ENCODE results near the gene PIEZO2. TPM values are rescaled to one million over a fixed set of nuclear protein-coding genes. Genes with fewer than 3 reads are reported as not detected.

The PIEZO2 gene
- total RNA-seq, 1 donor from 2014 or later, result 1.7 TPM

DNA sequence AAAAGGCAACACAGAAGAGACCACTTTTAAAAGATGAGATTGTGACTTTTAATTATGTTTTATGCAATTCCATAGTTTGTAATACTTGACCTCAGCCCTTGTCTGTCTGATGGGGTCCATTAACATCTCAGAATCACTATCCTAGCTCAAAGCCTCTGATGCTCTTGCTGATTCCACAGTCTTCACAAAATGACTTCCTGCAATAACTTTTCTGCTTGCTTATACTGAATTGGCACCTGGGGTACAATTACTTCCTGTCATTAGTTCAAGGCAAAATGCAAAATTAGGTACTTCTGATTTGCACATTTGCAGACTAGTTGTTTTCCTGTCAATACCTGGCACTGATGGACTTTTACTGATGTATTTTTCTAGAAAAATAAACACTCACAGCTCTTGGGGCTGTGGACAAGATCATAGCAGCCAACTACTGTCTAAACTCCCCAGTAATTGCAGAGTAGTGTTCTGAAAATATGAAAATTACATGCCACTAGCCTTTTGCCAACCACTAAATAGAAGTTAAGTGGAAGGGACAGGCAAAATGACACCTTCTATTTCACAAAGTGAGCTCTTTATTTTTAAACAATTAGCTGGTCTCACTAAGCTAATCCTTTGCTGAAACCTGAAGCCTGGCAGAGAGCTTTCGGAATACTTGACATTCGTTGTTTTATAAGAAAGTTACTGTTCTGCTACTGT lies 129.1 kb downstream of the PIEZO2 start:
- H3K36me3 Mint-ChIP-seq (ENCODE audit: insufficient read depth), result no peaks in the 10 kb centered on the region
- TF ChIP-seq, protein P1, sequence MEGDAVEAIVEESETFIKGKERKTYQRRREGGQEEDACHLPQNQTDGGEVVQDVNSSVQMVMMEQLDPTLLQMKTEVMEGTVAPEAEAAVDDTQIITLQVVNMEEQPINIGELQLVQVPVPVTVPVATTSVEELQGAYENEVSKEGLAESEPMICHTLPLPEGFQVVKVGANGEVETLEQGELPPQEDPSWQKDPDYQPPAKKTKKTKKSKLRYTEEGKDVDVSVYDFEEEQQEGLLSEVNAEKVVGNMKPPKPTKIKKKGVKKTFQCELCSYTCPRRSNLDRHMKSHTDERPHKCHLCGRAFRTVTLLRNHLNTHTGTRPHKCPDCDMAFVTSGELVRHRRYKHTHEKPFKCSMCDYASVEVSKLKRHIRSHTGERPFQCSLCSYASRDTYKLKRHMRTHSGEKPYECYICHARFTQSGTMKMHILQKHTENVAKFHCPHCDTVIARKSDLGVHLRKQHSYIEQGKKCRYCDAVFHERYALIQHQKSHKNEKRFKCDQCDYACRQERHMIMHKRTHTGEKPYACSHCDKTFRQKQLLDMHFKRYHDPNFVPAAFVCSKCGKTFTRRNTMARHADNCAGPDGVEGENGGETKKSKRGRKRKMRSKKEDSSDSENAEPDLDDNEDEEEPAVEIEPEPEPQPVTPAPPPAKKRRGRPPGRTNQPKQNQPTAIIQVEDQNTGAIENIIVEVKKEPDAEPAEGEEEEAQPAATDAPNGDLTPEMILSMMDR (IDR thresholded peaks at IDR 0.05; ENCODE audit: unreplicated experiment), result no peak
- DNase-seq (ENCODE audit: low spot score, unreplicated experiment), result no peak
- peaks cover 41% of the 10 kb centered on the region for H3K27me3 Mint-ChIP-seq
- H3K9me3 Mint-ChIP-seq (ENCODE audit: low read depth), result no peaks in the 10 kb centered on the region
- H3K27ac Mint-ChIP-seq, result no peak overlapping the region
- H3K4me1 Mint-ChIP-seq (ENCODE audit: low read depth), result peaks cover 9% of the 10 kb centered on the region
- H3K4me3 Mint-ChIP-seq (ENCODE audit: low read depth), result no peak overlapping the region

DNA sequence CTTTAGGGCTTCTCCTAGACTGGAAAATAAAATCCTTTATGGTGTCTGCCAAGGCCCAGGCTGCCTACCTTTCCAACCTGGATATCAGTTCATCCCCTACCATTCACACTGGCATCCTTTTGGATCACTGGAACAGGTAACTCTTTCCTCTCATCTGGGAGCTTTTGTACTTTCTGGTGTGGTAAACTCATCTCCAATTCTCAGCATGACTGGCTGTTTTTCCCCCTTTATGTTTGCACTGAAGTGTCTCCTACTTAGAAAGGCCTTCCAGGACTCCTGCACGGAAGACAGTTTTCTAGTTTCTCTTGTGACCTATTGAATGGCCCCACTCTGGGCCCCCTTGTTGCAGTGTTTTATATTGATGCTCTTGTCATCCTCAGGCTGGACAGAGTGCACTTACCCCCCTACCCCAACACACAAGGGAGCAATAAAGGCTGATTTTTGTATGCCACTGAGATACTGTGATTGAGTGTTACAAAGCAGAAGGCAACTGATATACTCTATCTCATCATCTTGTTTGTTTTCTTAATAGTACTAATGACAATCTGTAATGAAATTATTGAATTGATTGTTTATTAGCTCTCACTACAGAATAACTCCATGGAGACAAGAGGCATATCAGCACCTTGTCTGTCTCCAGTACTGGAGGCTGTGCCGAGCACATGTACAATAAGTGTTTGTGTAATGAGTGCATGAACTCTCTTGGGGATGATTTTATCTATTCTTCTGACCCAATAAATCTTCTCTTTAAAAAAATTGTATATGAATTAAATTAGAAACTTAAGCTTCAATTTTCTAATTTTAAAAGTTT lies 129.9 kb downstream of the PIEZO2 start:
- Mint-ChIP-seq H3K36me3 (ENCODE audit: insufficient read depth) (no peaks in the 10 kb centered on the region), H3K4me1 (ENCODE audit: low read depth) (peaks cover 9% of the 10 kb centered on the region), H3K9me3 (ENCODE audit: low read depth) (no peaks in the 10 kb centered on the region), H3K27ac (no peak overlapping the region), H3K27me3 (peaks cover 41% of the 10 kb centered on the region), H3K4me3 (ENCODE audit: low read depth) (no peak overlapping the region)
- no peak for DNase-seq (ENCODE audit: low spot score, unreplicated experiment)
- TF ChIP-seq, protein P1 (IDR thresholded peaks at IDR 0.05; ENCODE audit: unreplicated experiment), result no peak

DNA sequence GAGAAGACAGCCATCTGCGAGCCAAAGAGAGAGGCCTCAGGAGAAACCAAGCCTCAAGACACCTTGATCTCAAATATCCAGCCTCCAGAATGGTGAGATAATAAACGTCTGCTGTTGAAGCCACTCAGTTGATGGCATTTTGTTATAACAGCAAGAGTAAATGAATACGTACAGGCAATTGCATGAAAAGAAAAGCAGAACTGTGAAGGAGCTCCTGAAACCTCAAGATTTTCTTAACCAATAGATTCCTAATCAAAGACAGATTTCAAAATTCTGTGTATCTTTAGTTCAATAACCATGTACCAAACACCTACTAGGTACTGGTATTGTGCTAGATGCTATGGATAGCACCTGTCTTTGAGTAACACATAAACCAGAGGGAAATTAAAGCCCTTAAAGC lies 139.5 kb downstream of the PIEZO2 start:
- Mint-ChIP-seq H3K27me3 (peaks cover 3% of the 10 kb centered on the region), H3K27ac (no peak overlapping the region), H3K36me3 (ENCODE audit: insufficient read depth) (no peaks in the 10 kb centered on the region), H3K4me3 (ENCODE audit: low read depth) (no peak overlapping the region), H3K9me3 (ENCODE audit: low read depth) (no peaks in the 10 kb centered on the region), H3K4me1 (ENCODE audit: low read depth) (peaks cover 16% of the 10 kb centered on the region)
- DNase-seq (ENCODE audit: low spot score, unreplicated experiment), result no peak
- TF ChIP-seq, protein P1 (IDR thresholded peaks at IDR 0.05; ENCODE audit: unreplicated experiment), result no peak

DNA sequence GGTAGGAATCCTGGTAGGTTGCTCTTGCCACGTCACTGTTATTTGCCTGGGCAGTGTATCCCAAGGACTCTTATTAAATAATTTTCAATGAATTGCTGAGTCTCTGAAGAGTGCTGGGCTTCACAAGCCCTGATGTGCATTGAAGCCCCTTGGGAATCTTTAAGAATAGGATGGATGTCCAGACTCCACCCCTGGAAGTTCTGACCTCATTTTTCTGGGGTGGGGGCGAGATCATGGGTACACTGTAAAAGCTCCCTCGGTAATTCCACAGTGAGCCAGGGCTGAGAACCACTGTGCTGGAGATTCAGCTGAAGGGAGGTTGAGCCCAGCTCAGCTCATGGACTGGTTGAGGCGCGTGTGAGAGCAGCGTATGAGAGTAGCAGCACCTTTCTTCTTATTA lies 140.2 kb downstream of the PIEZO2 start:
- peaks cover 23% of the 10 kb centered on the region for H3K4me1 Mint-ChIP-seq (ENCODE audit: low read depth)
- peaks cover 3% of the 10 kb centered on the region for H3K27me3 Mint-ChIP-seq
- no peak overlapping the region for H3K27ac Mint-ChIP-seq
- TF ChIP-seq, protein P1 (IDR thresholded peaks at IDR 0.05; ENCODE audit: unreplicated experiment), result no peak
- H3K36me3 Mint-ChIP-seq (ENCODE audit: insufficient read depth), result no peaks in the 10 kb centered on the region
- DNase-seq (ENCODE audit: low spot score, unreplicated experiment), result no peak
- H3K9me3 Mint-ChIP-seq (ENCODE audit: low read depth), result peaks cover 7% of the 10 kb centered on the region
- H3K4me3 Mint-ChIP-seq (ENCODE audit: low read depth), result no peak overlapping the region

DNA sequence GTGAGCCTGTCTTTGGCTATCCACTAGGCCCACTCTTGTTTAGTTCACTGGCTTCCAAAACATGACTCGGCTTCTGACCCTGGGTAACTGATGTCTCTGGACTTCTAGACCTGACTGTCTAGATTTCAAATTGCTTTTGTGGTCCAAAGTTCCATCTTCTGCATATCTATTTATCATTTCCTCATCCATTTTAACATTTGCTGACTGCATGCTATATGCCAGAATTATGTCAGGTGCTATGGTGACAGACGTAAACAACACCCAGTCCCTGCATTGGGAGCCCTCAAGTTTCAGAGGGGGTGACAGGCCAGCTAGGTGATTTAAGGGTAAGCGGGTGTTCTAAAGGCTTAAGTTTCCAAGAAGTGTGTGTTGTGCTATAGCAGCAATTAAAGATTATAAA lies 140.9 kb downstream of the PIEZO2 start:
- DNase-seq (ENCODE audit: low spot score, unreplicated experiment), result no peak
- H3K9me3 Mint-ChIP-seq (ENCODE audit: low read depth), result peaks cover 7% of the 10 kb centered on the region
- TF ChIP-seq, protein P1 (IDR thresholded peaks at IDR 0.05; ENCODE audit: unreplicated experiment), result no peak
- H3K27me3 Mint-ChIP-seq, result peaks cover under 1% of the 10 kb centered on the region
- no peaks in the 10 kb centered on the region for H3K36me3 Mint-ChIP-seq (ENCODE audit: insufficient read depth)
- H3K4me3 Mint-ChIP-seq (ENCODE audit: low read depth), result no peak overlapping the region
- H3K4me1 Mint-ChIP-seq (ENCODE audit: low read depth), result peaks cover 25% of the 10 kb centered on the region
- no peak overlapping the region for H3K27ac Mint-ChIP-seq
